ENCODE results near the gene GSTO2.
"Not testable (repeated sequence)": the region's sequence is repeated elsewhere in the genome, so short reads cannot be mapped to it uniquely, and the experiment has no call there.

Gene GSTO2

DNA sequence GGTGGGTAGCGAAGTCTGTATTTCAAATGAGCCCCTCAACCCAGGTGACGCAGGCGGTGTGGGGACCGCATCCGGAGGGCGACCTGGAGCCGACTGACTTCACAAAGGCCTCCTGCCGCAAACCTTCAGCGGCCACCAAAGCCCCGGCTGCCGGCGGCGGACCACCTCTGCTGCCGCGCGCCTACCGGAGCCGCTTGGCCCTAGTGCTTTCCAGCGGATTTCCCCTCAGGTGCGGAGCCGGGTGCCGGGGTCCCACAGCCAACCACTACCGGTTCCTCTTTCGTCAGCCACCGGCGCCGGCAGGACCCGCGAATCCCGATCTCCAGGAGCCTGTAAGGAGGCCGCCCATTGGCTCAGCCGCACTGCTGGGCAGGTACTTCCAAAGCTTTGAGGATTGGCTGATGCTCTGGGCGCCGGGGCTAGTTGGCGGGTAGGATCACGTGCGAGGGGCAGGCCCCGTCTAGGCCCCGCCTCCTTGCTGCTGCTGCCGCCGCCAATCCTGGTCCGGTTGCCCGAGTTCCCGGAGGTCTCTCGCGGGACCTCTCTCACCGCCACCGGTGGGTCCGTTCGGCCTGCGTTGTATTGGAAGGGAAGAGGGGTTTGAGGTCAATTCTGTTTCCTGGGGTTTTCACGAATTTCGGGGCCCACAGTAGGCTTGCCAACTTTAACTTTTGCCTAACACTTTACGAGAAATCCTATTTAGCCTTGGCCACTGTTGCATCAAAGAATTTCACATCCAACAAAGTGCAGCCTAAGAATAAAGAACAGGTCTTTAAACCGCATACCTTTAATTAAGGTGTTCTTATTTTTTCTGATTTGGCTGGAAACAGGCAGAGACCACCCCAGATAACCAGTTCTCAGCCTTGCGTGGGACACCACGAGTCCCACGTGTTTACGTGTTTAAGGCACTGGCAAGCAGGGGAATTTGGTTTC lies at the start of gene GSTO2:
Gene GSTO2, plus strand, starts transcription at position 472 of the 933 bp plus-strand sequence. CDS start 5,732 bp downstream, outside the sequence.
- DNase-seq: peak; percentile 88 to 96

DNA sequence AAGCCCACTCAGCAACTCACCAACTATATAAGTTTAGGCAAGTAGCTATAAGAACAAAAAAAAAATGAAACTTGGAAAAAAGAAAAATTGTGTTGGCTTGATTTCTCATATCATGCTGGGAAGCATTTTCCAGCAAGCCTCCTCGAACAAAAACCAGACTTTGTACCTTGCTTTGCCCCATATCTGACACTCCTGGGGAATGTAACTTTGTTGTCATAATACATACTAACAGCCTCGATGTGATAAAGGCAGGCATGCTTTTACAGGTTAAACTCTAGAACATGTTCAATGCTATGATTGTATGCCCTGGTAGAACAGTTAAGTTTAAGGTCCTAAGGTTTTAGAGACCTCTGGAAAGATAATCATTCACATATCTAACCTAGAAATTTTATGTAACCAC lies 48.5 kb upstream of the GSTO2 start:
- no peak for DNase-seq

DNA sequence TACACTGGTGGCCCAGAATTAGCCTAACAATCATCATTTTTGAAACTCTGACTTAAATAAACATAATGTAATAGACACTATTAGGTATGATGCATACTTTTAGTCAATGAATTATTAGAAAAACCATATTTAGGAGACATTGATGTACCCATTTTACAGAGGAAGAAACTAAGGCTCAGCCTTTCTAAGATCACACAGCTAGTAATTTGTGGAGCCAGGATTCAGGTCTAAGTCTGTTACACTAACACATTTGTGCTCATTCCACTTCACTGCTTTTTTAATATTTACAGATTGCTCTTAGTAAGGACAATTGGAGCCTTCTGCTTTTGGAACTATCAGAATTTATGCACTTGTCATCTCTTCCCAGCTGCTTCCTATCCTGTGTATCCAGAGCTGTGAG lies 45.7 kb upstream of the GSTO2 start:
- no peak for DNase-seq

DNA sequence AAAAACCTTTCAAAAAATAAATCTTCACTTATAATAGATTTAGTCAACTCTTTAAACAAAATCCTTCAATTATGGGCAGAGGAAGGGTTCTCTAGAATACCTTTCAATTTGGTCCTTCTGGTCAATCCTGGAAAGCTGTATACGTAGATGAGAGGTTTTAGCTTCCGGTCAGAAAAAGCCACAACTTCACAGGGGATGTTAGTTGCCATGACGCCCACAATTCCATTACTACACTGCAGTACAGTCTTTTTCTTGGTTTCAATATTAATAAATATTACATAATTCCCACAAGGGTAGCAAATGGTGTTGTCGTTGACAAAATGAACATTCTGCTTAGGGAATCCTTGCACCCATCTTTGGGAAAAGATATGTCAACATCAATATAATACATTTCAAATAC lies 38.5 kb upstream of the GSTO2 start:
- no peak for DNase-seq

DNA sequence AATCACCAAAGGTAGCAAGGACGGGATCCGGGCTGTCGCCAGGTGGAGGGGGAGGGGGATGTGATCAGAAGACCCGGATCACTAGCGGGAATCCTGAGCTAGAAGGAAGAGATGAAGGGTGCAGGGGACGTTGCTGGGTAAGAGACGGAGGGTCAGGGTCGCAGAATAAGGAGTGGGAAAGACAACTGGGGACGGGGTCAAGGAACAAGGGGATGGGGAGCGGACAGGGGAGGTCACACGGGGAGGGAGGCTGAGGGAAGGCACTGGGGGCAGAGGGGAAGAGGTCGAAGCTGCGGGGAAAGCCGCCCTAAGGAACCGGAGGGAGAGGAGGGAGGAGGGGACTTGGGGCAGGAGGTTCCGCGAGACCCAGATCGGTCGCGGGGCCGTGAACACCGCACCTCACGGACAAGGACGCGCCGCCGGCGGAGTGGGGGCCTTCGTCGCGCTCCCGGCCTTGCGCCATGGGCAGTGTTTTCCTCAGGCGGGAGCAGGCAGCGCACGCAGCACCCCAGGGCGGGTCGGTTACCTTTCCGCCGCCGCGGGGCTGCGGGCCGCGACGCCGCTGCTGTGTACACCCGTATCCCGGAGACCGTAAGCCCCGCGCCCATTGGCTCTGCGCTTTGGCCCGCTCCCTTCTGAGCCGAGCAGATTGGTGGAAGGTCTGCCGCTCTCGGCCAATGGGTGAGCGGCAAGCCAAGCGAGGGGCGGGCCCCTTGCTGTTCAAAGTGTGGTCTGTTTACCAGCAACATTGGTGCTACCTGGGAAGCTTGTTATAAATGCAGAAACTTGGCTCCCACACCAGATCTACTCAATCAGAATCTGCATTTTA lies 37.0 kb upstream of the GSTO2 start, which contains the start of gene CFAP43:
Gene CFAP43, minus strand, starts transcription at position 581 of the 829 bp plus-strand sequence. Its CDS starts 118 bp downstream, at position 463.
- DNase-seq: peak; percentile 64 to 86

DNA sequence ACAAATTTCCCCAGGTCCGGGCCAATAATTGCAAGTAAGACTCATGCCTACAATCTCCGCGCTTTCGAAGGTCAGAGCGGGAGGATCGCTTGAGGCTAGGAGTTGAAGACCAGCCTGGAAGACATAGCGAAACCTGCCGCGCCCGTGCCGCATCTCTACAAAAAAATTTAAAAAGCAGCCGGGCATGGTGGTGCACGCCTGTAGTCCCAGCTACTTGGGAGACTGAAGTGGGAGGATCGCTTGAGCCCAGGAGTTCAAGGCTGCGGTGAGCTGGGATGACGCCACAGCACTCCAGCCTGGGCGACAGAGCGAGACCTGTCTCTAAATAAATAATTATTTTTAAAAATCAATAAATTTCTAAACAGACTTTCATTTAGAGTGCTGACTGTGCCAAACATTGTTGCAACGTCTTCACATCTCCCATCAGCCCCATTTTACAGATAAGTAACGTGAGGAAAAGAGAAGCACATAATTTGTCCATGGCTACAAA lies 36.3 kb upstream of the GSTO2 start:
- no peak for DNase-seq

- DNase-seq: no peak
These were observed 35.2 kb upstream of the GSTO2 start for GRCh38 chr10:104233817-104234216.

DNA sequence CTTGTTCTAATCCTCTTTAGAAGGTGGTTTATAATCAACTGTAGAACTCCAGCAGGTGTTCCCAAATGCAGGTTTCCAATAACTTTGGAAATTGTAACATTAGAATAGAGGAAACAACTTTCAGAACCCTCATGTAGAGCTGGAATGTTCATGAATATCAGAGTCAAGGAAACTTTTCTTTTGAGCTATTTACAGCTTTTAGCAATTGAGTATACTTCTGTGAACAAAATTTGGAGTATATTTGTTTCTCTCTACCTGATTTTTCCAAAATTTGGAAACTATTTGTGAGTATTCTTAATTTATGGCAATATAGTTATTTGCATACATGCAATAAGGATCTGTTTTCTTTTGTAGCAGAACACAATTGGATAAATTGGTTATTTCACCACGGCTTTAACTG lies 34.0 kb upstream of the GSTO2 start:
- no peak for DNase-seq

- no peak for DNase-seq
These were observed 33.2 kb upstream of the GSTO2 start for GRCh38 chr10:104235801-104236200.

GRCh38 chr10:104240078-104240477 lies 28.9 kb upstream of the GSTO2 start:
- no peak for DNase-seq

DNA sequence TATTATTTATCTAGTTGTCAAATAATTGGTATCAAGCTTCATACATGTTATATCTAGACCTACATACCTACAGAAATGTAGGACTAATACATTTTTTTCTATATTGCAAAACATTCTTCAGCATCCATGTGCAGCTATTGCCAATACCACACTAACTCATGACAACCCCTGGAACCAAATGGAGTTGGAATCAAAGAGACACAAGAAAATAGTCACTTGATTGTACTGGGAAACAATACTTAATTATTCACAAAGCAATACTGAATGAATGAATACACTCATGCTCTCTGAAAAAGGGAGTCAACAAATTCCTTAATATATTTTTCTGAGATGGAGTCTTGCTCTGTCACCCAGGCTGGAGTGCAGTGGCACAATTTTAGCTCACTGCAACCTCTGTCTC lies 26.4 kb upstream of the GSTO2 start:
- DNase-seq: no peak

DNA sequence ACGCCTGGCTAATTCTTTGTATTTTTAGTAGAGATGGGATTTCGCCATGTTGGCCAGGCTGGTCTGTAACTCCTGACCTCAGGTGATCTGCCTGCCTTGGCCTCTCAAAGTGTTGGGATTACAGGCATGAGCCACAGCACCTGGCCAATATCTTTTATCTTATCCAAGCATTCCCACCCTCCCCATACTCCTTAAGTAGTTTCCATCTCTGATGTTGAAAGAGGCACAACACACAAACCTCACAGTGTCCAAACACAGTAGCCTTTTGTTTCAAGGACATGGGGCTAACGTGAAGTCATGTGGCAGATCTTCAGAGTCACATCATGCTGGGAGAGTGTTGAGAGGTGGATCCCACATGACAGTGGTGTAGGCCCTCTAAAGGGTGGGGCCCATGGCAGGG lies 26.0 kb upstream of the GSTO2 start:
- not testable (repeated sequence) for DNase-seq

- DNase-seq: no peak
These were observed 25.5 kb upstream of the GSTO2 start for GRCh38 chr10:104243512-104243911.

GRCh38 chr10:104245066-104245632 lies 23.8 kb upstream of the GSTO2 start:
- DNase-seq: no peak

DNA sequence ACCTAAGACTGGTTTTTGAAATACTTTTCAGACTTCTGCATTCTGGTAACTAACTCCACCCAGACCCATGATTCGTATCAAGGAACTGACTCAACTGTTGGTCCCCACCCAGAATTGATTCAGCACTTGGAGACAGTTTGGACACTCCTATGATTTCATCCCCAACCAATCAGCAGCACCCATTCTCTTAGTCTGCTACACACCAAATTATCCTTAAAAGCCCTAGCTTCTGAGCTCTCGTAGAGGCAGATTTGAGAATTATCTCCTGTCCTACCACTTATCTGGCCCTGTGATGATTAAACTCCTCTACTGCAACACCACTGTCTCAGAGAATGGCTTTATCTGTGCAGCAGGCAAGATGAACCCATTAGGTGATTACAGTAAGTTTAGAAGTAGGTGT lies 22.0 kb upstream of the GSTO2 start:
- DNase-seq: no peak

GRCh38 chr10:104247513-104248146 lies 21.4 kb upstream of the GSTO2 start:
- DNase-seq: no peak

DNA sequence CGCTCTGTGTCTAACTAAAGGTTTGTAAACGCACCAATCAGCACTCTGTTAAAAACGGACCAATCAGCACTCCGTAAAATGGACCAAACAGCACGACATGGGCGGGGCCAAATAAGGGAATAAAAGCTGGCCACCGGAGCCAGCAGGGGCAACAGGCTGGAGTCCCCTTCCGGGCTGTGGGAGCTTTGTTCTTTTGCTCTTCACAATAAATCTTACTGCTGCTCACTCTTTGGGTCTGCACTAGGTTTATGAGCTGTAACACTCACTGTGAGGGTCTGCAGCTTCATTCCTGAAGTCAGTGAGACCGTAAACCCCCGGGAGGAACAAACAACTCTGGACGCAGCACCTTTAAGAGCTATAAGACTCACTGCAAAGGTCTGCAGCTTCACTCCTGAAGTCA lies 20.1 kb upstream of the GSTO2 start:
- not testable (repeated sequence) for DNase-seq

GRCh38 chr10:104250371-104250770 lies 18.6 kb upstream of the GSTO2 start:
- DNase-seq: no peak

DNA sequence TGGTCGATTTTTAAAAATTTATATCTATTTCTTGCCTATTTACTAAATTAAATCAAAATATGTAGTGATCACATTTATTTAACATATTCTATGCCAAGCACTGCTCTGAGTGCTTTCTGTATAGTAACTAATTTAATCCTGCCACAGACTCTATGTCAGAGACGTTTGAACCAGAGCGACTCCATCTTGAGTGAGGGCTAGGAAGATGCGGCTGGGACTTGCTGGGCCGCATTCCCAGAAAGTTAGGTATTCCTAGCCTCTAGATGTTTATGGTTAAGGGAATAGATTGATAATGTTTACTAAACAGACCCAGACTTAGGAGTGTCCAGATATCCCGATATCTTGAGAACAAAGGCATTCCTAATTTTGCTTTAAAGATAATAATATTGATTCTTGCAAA lies 17.5 kb upstream of the GSTO2 start:
- DNase-seq: no peak

GRCh38 chr10:104252368-104252767 lies 16.6 kb upstream of the GSTO2 start:
- no peak for DNase-seq

- DNase-seq: no peak
These were observed 15.9 kb upstream of the GSTO2 start for GRCh38 chr10:104253106-104253505.

GRCh38 chr10:104253606-104254410 lies 15.2 kb upstream of the GSTO2 start:
- DNase-seq: no peak
